ENCODE data around the gene ABCA2. TPM values are rescaled to one million over a fixed set of nuclear protein-coding genes. Genes with fewer than 3 reads are reported as not detected.
"Not testable (repeated sequence)": the region's sequence is repeated elsewhere in the genome, so short reads cannot be mapped to it uniquely, and the experiment has no call there.

ABCA2 gene
- total RNA-seq, 4 donors from 2014 or later: 15.4 to 31.5 (median 25.9) TPM

DNA sequence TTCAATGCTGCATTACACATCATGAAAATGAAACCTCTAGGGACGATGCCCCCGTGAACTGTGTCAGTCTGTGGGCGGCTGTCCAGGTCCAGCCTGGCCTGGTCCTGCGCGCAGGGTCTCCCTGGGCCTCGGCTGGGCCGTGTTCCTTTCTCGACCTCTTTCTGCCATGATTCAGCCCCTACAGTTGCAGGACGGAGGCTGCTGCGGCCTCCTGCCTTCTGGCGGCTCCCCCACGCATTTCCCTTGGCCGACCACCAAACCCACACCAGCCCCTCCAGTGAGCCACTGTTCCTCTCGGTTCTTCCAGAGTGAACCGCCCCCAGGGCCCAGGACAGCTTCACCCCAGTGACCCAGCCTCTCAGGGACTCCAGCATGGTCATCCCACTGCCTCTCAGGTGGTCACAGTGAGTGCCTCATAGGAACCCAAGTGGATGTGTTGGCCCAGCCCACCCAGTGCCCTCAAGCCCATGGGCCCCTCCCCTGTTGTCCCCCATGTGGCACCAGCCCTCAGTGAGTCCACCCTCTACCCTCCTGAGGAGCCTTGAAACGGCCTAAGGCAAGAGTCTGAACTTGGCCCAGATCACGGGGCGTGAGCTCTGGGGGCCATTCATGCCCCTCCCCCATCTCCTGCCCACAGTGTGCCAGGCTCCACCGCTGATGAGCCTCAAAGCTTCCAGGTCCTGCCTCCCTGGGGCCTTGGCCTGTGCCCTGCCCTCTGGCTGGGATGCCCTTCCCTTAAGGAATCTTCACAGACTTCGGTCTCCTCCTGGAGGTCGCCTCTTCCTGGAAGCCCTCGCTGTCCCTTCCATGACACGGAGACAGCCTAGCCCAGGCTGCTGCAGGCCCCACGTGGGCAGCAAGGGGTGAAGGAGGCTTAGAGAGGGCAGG, 21.7 kb downstream of the ABCA2 start:
- no peak for TF ChIP-seq CTCF (IDR thresholded peaks at IDR 0.05)
- no peak for ATAC-seq (ENCODE audit: low FRiP score)
- DNase-seq (ENCODE audit: low spot score): no peak

DNA sequence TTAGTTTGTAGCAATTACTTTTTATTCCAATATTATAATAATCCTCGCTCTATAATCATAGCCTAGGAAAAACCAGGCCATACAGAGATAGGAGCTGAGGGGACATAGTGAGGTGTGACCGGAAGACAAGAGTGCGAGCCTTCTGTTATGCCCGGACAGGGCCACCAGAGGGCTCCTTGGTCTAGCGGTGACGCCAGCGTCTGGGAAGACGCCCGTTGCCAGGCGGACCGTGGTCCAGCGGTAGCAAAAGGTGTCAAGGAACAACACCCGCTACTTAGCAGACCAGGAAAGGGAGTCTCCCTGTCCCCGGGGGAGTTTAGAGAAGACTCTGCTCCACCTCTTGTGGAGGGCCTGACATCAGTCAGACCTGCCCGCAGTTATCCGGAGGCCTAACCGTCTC, 23.8 kb downstream of the ABCA2 start:
- not testable (repeated sequence) for ATAC-seq (ENCODE audit: low FRiP score); DNase-seq (ENCODE audit: low spot score)

GRCh38 chr9:137002646-137003041, 25.4 kb downstream of the ABCA2 start:
- DNase-seq (ENCODE audit: low spot score): no peak
- no peak for TF ChIP-seq CTCF (IDR thresholded peaks at IDR 0.05)
- no peak for ATAC-seq (ENCODE audit: low FRiP score)

- ATAC-seq (ENCODE audit: low FRiP score) (no peak), DNase-seq (ENCODE audit: low spot score) (no peak)
- TF ChIP-seq CTCF (IDR thresholded peaks at IDR 0.05): no peak
Measured at GRCh38 chr9:137001857-137002645, 26.0 kb downstream of the ABCA2 start.

GRCh38 chr9:137000177-137000930, 27.7 kb downstream of the ABCA2 start:
- no peak for ATAC-seq (ENCODE audit: low FRiP score)
- no peak for TF ChIP-seq CTCF (IDR thresholded peaks at IDR 0.05)
- no peak for DNase-seq (ENCODE audit: low spot score)

- no peak for DNase-seq (ENCODE audit: low spot score)
- TF ChIP-seq CTCF (IDR thresholded peaks at IDR 0.05): no peak
- ATAC-seq (ENCODE audit: low FRiP score): no peak
Measured at GRCh38 chr9:136997830-136998234, 30.2 kb downstream of the ABCA2 start.

DNA sequence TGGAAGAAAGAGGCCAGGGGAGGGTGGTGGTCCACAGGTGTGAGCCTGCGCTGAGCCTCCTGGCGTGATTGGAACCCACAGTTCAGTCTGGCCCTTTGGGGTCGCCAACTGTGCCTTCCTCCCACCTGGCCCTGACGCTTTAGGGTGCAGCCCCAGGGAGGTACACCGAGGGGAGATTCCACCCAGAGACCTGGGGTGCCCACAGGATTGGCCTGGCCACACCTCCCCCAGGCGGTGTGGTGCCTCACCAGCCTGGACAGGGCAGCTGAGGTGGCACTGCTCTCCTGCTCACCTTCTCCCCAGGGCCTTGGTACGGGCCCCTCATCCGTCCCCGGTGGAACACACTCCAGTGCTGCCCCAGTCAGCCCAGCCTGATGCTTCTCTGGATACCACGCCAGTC, 30.7 kb downstream of the ABCA2 start:
- ATAC-seq (ENCODE audit: low FRiP score): no peak
- no peak for TF ChIP-seq CTCF (IDR thresholded peaks at IDR 0.05)
- DNase-seq (ENCODE audit: low spot score): no peak
